ENCODE results near the gene PRSS12. TPM values are rescaled to one million over a fixed set of nuclear protein-coding genes. Genes with fewer than 3 reads are reported as not detected.
A peak's percentile ranks its signal among the peaks of the same experiment; 100 is the strongest.

The PRSS12 gene
- total RNA-seq, 1 experiment from 2014 or later, result 11.3 TPM

- Histone ChIP-seq H3K27me3 (ENCODE audit: insufficient read depth, low read depth) (no peaks in the 10 kb centered on the region), H3K4me3 (peak overlapping the region; percentile 64), H3F3A (ENCODE audit: insufficient read depth, low read depth) (no peaks in the 10 kb centered on the region), H2AFZ (peak overlapping the region; percentile 80), H3K9me3 (ENCODE audit: insufficient read depth, low read depth) (0 out of 2 replicates have a peak, but pooled peaks cover 3% of the 10 kb centered on the region), H3K4me1 (replicated peaks; ENCODE audit: insufficient read depth) (peaks cover under 1% of the 10 kb centered on the region), H3K4me2 (peak overlapping the region; percentile 62), H3K79me2 (ENCODE audit: low read depth) (no peaks in the 10 kb centered on the region), H3K36me3 (ENCODE audit: low read depth) (no peaks in the 10 kb centered on the region), H3K9me2 (ENCODE audit: insufficient read depth) (no peaks in the 10 kb centered on the region), H4K20me1 (ENCODE audit: insufficient read depth) (no peaks in the 10 kb centered on the region), H3K27ac (no peak overlapping the region)
- no TSS peak for BruUV-seq (replicated peaks)
- CTCF ChIA-PET, result no interaction called here
- TF ChIP-seq CTCF (conservative IDR thresholded peaks at IDR 0.05) (no peak), EZH2 (IDR thresholded peaks at IDR 0.05; ENCODE audit: low read depth) (no peak)
- peak; percentile 37 to 53 for DNase-seq
- intact Hi-C loops (cut with micrococcal nuclease; ENCODE audit: unreplicated experiment), result no loop called here
- POLR2A ChIA-PET (ENCODE audit: unreplicated experiment), result no interaction called here
These were observed 87.3 kb downstream of the PRSS12 start for GRCh38 chr4:118265312-118266144.

GRCh38 chr4:118264096-118264495 lies 88.7 kb downstream of the PRSS12 start:
- Histone ChIP-seq H3K36me3 (ENCODE audit: low read depth) (no peaks in the 10 kb centered on the region), H3K4me3 (no peak overlapping the region), H3F3A (ENCODE audit: insufficient read depth, low read depth) (no peaks in the 10 kb centered on the region), H3K9me3 (ENCODE audit: insufficient read depth, low read depth) (0 out of 2 replicates have a peak, but pooled peaks cover 3% of the 10 kb centered on the region), H3K27me3 (ENCODE audit: insufficient read depth, low read depth) (no peaks in the 10 kb centered on the region), H3K4me1 (replicated peaks; ENCODE audit: insufficient read depth) (peaks cover 5% of the 10 kb centered on the region), H3K27ac (no peak overlapping the region), H3K9me2 (ENCODE audit: insufficient read depth) (no peaks in the 10 kb centered on the region), H3K4me2 (no peak overlapping the region), H4K20me1 (ENCODE audit: insufficient read depth) (no peaks in the 10 kb centered on the region), H2AFZ (no peak overlapping the region), H3K79me2 (ENCODE audit: low read depth) (no peaks in the 10 kb centered on the region)
- intact Hi-C loops (cut with micrococcal nuclease; ENCODE audit: unreplicated experiment), result no loop called here
- TF ChIP-seq CTCF (conservative IDR thresholded peaks at IDR 0.05), result no peak
- no peak for TF ChIP-seq EZH2 (IDR thresholded peaks at IDR 0.05; ENCODE audit: low read depth)
- CTCF ChIA-PET, result no interaction called here
- POLR2A ChIA-PET (ENCODE audit: unreplicated experiment), result no interaction called here
- no TSS peak for BruUV-seq (replicated peaks)
- DNase-seq, result no peak

GRCh38 chr4:118260309-118260708 lies 92.5 kb downstream of the PRSS12 start:
- H3K4me3 ChIP-seq, result no peak overlapping the region
- no peaks in the 10 kb centered on the region for H3K79me2 ChIP-seq (ENCODE audit: low read depth)
- H3K4me1 ChIP-seq (replicated peaks; ENCODE audit: insufficient read depth), result peaks cover 5% of the 10 kb centered on the region
- peak overlapping the region; percentile 10; the same call in 1 of the 2 replicates for H3K4me2 ChIP-seq
- peak in 1 of 2 experiments; percentile 42 for DNase-seq
- H3K27me3 ChIP-seq (ENCODE audit: insufficient read depth, low read depth), result no peaks in the 10 kb centered on the region
- TF ChIP-seq EZH2 (IDR thresholded peaks at IDR 0.05; ENCODE audit: low read depth) (no peak), CTCF (conservative IDR thresholded peaks at IDR 0.05) (no peak)
- no peaks in the 10 kb centered on the region for H3K9me2 ChIP-seq (ENCODE audit: insufficient read depth)
- no peaks in the 10 kb centered on the region for H3K9me3 ChIP-seq (ENCODE audit: insufficient read depth, low read depth)
- no peaks in the 10 kb centered on the region for H3F3A ChIP-seq (ENCODE audit: insufficient read depth, low read depth)
- BruUV-seq (replicated peaks), result no TSS peak
- ChIA-PET CTCF (no interaction called here), POLR2A (ENCODE audit: unreplicated experiment) (no interaction called here)
- H3K36me3 ChIP-seq (ENCODE audit: low read depth), result no peaks in the 10 kb centered on the region
- H4K20me1 ChIP-seq (ENCODE audit: insufficient read depth), result no peaks in the 10 kb centered on the region
- intact Hi-C loops (cut with micrococcal nuclease; ENCODE audit: unreplicated experiment), result no loop called here
- H2AFZ ChIP-seq, result no peak overlapping the region
- no peak overlapping the region for H3K27ac ChIP-seq
